GM13977 (cell line): Measurements from ENCODE around the gene DPYSL3.

Source experiments
- DNase-seq: peaks from one replicate; pipeline ENCODE4 v3.0.0; 2012; ENCODE audit warnings: low spot score
- in situ Hi-C: fragments of 300-500 bp; cut with MboI; formaldehyde crosslinking; loops from one replicate; pipeline ENCODE4 v1.12.0; 2022; ENCODE audit warnings: low sequenced_read_pairs, low pct_unique_long_range_greater_than_20kb, mixed read lengths, inconsistent platforms; ENCODE audit not compliant: unreplicated experiment
- TF ChIP-seq, protein P1 (sequence below): IDR thresholded peaks from 2 replicates; pipeline ENCODE4 v1.5.1; 2012; ENCODE audit warnings: mild to moderate bottlenecking, control low read depth; ENCODE audit not compliant: insufficient read depth; ENCODE audit errors: extremely low read depth, missing control alignments

Gene DPYSL3

DNA sequence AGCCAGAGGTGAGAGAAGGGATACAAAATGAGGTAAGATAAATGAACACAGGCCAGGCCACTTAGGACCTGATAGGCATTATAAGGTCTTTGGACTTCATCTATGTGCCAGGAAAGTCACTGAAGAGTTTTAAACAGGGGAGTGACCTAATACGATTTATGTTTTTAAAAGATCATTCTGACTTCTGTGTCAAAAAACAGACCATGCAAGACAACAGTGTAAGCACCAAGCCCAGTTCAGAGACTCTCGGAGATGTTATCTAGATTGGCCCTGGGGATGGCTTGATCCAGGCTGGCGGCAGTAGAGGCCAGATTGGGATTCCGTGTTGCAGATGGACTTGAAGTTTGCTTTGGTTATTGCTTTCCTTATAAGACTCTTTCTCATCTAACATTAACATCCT is 43.0 kb upstream of the DPYSL3 start:
- TF ChIP-seq, protein P1, sequence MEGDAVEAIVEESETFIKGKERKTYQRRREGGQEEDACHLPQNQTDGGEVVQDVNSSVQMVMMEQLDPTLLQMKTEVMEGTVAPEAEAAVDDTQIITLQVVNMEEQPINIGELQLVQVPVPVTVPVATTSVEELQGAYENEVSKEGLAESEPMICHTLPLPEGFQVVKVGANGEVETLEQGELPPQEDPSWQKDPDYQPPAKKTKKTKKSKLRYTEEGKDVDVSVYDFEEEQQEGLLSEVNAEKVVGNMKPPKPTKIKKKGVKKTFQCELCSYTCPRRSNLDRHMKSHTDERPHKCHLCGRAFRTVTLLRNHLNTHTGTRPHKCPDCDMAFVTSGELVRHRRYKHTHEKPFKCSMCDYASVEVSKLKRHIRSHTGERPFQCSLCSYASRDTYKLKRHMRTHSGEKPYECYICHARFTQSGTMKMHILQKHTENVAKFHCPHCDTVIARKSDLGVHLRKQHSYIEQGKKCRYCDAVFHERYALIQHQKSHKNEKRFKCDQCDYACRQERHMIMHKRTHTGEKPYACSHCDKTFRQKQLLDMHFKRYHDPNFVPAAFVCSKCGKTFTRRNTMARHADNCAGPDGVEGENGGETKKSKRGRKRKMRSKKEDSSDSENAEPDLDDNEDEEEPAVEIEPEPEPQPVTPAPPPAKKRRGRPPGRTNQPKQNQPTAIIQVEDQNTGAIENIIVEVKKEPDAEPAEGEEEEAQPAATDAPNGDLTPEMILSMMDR: no peak
- in situ Hi-C loops: loop anchor here (25.0 kb wide), 1 partner anchor 91 kb away; no protein-coding TSS in a partner anchor
- no peak for DNase-seq

DNA sequence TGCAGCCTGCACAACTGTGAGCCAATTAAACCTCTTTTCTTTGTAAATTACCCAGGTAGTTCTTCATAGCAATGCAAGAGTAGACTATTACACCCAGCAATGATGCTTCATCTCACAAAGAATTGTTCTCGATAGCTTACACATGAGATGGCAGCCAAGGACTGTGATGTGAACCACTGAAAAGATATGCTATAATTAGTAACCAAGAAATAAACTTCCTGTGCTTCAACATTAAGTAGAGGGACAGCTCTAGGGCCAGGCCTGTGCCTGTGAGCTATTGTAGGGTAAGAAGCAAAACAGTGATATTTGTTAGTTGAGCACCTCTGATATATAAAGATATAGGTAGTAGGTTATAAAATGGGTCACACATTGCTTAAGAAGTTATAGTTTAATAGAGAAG is 41.8 kb upstream of the DPYSL3 start:
- in situ Hi-C loops: loop anchor here (25.0 kb wide), 1 partner anchor 89 kb away; no protein-coding TSS in a partner anchor
- TF ChIP-seq, protein P1: no peak
- no peak for DNase-seq

DNA sequence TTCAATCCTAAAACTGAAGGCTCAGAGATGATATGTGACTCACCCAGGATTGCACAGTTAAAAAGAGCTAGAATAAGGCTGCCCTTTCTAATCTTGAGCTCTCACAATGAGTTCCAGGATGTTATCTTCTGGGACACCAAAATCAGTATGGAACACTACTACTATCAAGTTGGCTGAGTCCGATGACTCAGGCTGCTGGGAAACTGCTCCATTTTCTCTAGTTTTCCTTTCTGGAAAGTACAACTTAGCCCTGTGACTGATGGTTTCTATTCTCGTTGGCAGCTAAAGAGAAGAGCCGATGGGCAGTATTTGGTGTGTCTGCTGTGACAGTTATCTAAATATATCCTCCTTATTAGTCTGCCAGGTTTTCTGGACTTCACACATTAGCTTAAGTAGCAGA is 37.9 kb upstream of the DPYSL3 start:
- TF ChIP-seq, protein P1: no peak
- DNase-seq: no peak
- in situ Hi-C loops: no loop called here

DNA sequence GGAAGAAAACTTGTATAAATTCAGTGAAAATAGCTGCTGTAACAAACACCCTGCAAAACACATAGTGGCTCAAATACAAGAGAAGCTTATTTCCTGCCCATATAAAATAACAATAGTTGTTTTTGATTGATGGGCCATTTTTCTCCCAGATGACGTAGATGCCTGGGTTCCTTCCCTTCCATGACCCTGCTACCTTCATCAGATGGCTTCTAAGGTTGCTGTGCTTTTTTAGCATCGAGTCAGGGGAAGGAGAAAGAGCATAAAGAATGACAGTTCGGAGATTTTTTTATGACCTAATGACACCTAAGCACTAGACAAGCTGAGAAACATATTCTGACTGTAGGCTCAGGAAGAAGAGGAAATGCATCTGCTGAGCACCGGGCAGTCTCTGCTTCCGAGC is 34.7 kb upstream of the DPYSL3 start:
- TF ChIP-seq, protein P1: no peak
- no peak for DNase-seq
- in situ Hi-C loops: no loop called here

DNA sequence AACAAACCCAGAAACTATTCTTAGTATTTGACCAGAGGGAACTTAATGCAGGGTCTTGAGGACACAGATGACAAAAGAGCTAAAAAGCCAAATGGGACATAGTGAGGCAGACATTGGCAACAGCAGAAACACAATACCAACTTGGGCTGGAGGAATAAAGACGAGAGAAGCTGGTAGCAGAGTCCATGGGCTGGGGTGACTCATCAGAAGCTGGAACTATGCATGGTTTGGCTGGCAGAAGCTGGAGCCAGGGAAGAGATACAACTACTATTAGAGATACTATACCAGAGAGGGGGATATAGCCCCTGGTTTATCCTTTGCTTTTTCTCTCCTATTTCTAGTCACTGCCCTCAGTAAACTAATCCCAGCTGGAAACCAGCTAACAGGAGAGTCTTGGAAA is 29.2 kb upstream of the DPYSL3 start:
- in situ Hi-C loops: no loop called here
- TF ChIP-seq, protein P1: no peak

DNA sequence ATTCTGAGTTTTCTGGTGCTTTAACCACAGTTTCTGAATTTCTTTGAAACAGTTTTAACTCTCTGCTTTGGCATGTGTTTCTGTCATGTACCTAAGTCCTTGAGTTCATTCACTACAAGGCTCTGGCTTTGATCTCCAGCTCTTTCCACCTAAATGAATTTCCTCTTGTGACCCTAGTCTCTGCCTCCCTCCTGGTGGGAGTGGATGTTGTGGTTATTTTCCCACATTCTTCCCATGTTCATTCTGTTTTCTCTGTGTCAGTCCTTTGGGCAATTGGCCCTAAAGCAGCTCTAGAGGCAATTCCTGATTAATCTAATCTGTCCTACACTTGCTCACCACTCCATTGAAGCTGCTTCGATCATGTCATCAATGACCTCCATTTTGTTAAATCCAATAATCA is 28.4 kb upstream of the DPYSL3 start:
- in situ Hi-C loops: no loop called here
- TF ChIP-seq, protein P1: no peak
- no peak for DNase-seq

More for the DNA sequence above, 29.2 kb upstream of the DPYSL3 start:
- no peak for DNase-seq
